ENCODE data around the gene TSHZ2.
"Not testable (repeated sequence)": the region's sequence is repeated elsewhere in the genome, so short reads cannot be mapped to it uniquely, and the experiment has no call there.

The TSHZ2 gene

DNA sequence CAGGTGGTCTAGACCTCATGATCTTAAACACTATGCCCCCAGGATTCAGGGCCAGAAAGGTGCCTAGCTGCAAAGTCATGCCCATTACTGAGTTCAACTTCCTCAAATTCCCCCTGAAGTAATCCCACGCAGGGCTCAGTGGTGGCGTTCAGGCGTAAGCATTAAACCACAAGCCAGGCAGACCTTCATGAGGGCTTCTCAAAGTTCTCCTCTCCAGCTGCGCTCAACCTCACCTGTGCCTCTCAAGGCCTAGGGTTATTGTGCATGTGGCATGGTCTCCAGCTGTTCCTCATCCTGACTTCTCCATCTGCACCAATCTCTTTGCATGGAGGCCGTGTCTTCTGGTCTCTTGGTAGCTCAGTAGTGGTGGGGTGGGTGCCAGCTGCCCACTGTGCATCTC is 113.6 kb downstream of the TSHZ2 start:
- no peak for DNase-seq (ENCODE audit: low read depth)

DNA sequence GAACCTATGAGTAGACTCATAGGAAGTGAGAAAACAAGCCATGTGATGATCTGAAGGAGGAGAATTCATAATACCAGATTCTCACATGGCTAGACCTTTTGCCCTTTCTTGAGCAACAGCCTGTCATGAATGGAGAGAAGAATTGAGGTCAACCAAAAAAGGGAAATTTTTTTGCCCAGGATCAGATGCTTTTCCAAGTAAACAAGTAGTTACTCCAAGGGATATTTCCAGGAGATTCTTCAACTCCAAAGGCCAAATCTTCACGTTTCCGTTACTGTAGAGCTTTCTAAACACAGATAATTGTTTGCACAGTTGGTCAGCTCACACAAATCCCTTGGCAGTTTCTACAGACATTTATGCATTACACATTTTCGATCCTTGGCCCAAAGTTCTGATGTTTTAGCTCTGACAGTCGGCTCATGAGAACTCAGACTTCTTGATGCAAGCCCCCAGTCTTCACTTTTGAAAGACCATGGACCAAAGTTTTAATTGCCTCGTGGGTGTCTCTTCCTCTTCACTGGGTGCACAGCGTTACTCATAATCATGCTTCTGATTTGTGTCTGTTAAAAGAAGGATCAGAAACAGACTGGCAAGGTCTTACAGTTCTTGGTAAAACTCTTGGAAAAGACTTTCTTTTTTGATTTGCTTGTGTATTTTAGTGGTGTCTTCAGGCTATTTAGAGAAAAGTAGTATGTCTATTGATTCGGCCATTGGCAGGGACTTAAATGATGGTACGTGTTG is 115.0 kb downstream of the TSHZ2 start:
- DNase-seq (ENCODE audit: low read depth): no peak

DNA sequence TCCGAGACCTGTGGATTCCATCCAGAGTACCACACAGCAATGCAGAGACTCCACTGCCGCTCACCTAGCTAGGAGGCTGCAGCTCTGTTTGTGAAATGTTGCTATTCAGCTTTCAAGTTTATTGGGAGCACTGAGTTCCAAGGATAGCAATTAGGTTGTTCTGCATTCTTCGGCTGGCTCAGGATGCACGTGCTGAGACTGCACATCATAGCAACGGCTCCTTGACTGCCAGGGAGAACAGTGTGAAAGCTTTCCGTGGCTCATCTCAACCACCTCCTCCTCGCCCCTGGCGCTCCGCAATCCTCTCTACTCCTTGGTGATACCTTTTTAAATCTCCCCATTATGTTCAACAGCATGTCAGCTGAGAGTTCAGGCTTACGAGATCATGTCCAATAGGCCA is 116.6 kb downstream of the TSHZ2 start:
- DNase-seq (ENCODE audit: low read depth): no peak

DNA sequence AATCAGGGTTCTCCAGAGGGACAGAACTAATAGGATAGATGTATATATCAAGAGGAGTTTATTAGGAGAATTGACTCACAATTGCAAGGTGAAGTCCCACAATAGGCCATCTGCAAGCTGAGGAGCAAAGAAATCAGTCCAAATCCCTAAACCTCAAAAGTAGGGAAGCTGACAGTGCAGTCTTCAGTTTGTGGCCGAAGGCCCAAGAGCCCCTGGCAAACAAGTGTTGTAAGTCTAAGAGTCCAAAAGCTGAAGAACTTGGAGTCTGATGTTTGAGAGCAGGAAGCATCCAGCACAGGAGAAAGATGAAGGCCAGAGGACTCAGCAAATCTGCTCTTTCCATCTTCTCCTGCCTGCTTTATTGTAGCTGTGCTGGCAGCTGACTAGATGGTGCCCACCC is 117.7 kb downstream of the TSHZ2 start:
- not testable (repeated sequence) for DNase-seq (ENCODE audit: low read depth)

DNA sequence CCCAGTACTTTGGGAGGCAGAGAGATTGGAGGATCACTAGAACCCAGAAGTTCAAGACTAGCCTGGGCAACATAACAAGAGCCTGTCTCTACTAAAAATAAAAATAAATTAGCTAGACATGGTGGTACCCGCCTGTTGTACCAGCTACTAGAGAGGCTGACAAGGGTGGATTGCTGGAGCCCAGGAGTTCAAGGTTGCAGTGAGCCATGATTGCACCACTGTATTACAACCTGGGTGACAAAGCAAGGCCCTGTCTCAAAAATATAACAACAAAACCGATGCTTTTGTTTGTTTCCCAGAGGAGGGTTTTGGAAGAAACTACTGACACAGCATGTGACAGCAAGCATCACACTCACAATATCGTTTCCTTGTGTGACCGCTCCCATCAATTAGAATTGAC is 119.6 kb downstream of the TSHZ2 start:
- DNase-seq (ENCODE audit: low read depth): no peak

DNA sequence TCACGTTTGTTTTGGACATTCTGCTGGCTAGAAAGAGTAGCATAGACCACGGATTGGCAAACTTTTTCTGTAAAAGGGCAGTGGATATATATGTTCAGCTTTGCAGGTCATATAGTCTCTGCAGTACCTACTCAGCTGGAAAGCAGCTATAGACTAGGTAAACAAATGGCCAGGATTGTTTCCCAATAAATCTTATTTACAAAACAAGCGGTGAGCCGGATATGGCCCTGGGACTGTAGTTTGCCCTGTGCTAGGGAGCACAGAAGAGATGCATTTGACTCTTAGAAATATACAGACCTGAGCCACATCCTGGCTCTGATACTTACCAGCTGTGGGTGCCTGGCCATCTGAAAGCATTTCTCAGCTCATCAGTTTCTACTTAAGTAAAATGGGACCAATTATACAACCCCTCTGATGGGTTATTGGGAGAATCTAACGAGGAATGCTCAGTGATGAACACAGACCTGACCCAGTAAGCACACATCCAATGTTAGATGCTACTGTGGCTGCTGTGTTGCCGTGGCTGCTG is 120.7 kb downstream of the TSHZ2 start:
- no peak for DNase-seq (ENCODE audit: low read depth)

DNA sequence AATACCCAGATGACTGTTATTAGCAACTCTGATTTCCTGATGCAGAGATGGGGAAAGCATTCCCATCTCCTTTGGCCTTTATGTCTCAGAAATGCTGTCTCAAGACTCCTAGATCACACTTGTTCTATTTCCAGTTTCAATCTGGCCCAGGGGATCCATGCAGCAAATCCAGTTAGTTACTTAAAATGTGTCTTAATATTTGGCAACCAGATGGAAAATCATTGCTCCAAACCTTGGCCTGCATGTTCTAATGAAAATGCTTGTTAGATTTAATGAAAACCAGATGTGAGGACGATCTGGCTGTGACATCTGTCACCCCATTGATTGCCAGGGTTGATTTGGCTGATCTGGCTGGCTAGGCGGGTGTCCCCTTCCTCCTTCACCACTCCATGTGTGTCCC is 125.2 kb downstream of the TSHZ2 start:
- no peak for DNase-seq (ENCODE audit: low read depth)

DNA sequence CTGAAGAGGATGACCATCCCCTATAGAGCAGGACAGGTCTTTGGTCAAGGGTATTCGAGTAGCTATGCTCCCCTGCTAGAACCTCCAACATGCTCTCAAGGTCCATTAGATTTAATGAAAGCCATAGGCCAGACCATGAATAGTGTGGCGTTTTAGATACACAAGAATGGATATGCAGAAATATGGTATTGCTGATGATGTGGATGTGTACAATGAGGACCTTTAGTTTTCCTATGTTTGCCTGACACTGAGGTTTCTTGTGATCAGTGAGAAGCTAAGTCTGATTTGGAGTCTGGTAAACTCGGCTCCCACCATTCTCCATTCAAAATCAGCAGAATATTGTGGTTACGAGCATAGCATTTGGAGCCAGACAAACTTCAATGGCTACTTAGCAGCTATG is 125.6 kb downstream of the TSHZ2 start:
- no peak for DNase-seq (ENCODE audit: low read depth)

DNA sequence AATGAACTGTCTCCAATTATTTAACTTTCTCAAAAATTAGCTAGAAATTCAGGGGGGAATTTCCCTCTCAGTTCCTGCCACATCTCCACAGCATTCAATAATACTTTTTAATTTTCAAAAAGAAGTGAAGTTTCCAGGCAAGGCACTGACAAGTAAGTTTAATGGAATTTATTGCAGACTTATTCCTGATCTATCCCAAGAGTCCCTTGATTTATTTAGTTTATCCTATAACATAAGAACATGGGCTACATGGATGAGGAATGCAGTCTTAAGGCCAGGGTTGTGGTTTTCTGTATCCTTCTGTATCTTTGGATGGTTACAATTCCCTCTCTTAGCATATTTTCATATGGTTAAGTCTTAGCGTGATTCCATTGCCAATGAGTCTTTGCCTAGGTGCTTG is 126.5 kb downstream of the TSHZ2 start:
- no peak for DNase-seq (ENCODE audit: low read depth)

DNA sequence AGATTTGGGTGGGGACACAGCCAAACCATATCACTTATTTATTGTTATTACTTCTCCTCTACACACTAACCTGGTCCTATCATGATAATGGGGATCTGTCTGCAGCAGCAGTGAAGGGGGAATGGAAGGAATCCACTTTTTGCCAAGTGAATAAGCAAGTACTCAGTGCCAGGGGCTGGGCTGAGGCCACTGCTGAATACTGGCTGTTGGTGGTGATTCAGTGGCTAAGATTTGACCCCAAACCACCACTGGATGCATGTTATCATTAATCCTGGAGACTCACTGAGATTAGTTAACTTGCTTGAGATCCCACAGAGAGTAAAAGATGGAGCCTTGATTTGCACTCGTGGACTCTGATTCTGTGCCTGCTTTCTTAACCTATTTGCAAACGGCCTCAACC is 127.7 kb downstream of the TSHZ2 start:
- DNase-seq (ENCODE audit: low read depth): no peak

DNA sequence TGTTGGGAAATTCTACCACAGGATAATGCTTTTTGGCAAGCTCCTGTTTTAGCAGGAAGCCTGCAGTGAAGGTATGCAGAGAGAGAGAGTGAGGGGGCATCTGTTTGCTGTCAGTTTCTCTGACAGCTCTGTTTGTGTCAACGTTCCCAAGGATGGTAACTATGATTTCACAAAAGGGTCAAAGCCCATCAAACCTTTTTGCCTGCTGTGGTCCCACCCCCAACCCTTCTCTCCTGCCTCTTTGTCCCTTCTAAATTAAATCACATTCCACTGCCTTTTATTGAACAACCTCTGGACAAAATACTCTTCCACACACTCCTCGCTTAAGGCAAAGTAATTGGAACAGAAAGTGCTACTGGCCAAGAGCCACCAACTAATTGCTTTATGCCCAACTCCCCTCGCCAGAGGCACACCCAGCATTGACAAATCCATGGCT is 128.3 kb downstream of the TSHZ2 start:
- no peak for DNase-seq (ENCODE audit: low read depth)

DNA sequence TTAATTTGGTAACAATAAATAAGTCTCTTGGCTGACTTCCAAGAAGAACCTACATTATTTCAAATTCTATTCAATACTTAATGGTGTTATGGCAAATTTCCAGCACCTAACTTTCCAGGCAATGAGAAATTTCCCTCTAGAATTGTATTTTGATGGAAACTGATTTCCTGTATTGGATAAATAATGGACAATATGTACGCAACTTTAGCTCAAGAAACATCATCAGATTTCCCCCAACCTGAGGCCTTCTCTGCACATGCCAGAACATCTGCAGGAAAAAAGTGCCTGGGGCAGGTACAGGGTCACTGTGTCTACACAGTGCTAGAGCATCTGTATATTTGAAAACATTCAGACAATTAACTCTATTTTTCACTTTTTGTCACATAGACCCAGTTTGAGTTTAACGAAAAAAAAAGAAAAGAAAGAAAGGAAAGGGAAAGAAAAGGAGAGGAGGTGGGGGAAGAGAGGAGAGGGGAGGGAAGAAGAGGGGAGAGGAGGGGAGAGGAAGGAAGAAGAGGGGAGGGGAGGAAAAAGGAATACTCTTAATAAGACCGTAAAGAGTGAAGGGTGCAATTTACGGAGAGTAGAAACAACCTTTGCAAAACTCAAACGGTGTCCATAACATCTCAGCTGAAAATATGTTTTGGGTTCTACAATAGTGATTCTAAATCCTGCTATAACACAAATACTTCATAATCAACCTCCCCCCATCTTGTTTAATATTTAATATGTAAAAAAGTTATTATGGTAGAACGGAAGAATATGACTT is 130.0 kb downstream of the TSHZ2 start:
- DNase-seq (ENCODE audit: low read depth): no peak

DNA sequence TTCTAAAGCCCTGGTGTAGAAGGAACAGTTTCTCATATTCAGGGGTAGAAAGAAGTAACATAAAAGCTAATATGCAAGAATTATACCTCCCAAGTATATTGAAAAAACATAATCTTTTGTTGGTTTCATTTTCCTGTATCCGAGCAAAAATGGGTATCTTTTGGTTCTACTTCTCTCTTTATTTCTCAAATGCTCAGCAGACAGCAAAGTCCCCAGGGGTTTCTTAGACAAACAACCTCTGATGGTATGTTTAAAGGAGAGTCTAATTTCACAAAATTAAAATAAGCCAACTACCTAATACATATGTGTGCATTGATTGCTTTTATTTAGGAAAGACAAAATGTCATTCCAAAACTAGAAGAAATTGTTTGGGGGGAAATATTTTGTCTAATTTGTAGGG is 131.0 kb downstream of the TSHZ2 start:
- DNase-seq (ENCODE audit: low read depth): no peak

DNA sequence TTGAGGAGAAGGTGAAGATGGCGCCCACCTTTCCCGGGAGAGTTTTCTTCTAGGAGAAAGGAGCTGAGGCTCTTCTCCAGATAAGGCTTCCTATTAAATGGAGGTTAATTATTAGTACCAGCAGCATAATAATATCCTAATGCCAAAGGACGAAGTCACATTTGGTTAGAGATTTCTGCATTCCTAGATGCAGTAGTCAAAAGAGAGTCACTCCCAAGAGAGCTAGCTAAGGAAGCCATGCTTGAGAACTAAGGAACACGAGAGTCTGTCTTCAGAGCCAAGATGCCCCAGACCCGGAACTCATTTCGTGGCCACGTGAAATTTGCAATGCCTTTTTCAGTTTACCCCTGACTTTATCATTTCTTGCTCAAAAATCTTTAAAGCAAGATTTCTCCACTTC is 132.7 kb downstream of the TSHZ2 start:
- no peak for DNase-seq (ENCODE audit: low read depth)

DNA sequence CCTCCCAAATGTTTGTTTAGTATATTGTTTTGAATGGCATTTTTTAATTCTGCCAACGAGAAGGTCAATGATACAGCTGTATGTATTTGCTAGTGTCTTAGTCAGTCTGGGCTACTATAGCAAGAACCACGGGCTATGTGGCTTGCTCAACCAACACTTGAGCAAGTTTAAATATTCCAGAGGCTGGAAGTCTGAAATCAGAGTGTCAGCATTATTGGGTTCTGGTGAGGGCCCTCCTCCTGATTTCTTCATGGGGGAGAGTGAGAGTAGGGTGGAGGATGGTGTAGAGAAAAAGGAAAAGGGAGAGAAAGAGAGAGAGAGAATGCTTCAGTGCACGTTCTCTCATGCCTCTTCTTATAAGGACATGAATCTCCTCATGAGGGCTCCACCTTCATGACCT is 144.6 kb downstream of the TSHZ2 start:
- no peak for DNase-seq (ENCODE audit: low read depth)

DNA sequence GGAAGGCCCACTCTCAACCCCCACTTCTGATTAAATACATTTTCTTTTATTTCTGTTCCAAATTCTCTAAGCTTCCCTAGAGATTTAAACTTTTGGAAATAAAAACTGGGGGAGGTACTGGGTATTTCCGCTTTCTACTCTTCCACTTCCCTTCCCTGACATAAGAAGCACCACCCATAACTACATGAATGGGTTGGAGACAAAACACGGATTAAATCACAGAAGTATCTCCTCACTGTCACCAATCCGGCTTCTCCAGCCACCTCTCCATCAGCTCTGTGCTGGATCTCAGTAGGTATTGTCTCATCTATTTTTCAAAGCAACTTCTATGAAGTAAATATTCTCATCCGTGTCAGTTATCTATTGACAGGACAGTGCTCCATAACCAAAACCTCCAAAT is 150.7 kb downstream of the TSHZ2 start:
- no peak for DNase-seq (ENCODE audit: low read depth)

DNA sequence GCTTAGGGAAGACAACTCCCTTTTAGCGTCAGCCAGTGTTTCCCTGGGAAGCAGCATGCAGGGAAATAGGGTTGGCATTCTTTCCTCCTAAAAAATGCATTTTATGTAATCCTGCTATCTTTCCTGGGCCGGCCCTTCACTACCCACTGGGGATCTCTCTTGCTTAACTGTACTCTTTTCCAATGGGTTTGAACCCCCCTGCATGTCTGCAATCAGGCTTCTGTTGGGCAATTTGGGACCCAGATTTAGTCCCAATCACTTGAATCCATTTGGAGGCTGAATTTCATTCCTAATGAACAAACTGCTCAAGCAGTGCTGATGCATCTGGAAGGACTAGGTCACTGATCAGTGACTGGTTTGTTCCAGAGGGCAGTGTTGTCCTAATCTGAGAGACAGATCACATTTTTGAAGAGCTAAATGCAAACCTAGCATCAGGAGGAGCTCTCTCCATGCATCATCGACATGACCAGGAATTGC is 152.0 kb downstream of the TSHZ2 start:
- no peak for DNase-seq (ENCODE audit: low read depth)

DNA sequence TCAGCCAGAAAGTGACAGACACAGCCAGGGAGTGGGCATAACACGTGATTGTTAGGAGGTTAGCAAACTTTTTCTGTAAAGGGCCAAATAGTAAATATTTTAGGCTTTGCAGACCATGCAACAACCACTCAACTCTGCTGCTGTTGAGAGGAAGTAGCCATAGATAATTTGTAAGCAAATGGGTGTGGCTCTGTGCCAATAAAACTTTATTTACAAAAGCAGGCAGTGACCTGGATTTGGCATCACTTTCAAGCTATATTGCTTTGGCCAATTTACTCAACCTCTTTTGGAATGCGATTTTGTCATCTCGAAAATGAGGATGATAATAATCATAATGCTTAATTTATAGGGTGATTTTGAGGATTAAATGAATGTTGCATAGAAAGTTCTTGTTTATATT is 152.6 kb downstream of the TSHZ2 start:
- no peak for DNase-seq (ENCODE audit: low read depth)

DNA sequence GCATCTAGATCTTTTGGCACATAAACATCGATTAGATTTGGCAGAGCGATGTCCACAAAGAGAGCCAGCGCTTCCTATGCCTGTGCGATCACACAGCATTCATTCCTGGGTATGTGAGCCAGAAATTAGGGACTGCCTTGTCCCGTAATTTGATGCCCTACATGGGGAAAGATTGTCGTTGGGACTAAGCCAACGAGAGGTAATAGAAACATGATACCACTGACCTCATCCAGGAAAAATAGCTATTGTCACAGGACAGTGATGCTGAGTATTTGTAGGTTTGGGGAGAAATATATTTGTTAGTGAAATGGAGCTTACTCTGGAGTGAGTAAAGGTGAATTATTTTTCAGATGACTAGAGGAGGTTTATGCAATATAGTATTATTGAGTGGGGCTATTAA is 154.0 kb downstream of the TSHZ2 start:
- no peak for DNase-seq (ENCODE audit: low read depth)

DNA sequence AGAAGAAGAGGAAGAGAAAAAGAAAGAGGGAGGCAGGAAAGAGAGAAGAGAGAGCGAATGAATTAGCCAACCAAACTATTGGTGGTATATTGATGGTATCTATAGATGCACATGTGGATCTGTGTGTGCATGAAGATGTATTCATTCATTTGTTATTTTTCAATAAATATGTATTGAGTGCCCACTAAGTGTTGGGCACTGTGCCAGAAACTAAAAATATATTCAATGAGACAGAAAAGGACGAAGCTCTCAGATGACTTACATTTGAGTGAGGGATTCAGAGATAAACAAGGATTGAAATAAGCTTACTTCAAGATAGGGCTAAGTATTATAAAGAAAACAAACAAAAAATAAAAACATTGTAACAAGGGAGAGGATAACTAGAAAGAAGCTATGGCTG is 154.9 kb downstream of the TSHZ2 start:
- DNase-seq (ENCODE audit: low read depth): no peak

DNA sequence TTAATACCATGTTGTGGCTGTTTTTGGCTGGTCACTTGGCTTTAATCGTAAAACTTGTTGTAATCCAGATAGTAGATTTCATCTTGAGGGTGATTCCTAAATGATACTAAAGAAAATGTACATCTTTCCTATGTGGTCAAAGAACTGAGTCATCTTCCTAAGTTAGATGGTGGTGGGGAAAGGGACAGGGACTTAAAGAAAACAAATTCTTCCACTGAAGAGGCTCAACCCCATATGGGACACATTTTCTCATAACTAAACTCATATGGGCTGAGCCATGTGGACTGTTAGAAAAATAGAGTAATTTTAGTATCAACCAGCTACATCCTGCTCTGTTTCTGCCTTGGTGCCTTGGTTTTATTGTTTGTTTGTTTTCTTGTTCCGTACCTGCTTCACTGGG is 155.8 kb downstream of the TSHZ2 start:
- no peak for DNase-seq (ENCODE audit: low read depth)

DNA sequence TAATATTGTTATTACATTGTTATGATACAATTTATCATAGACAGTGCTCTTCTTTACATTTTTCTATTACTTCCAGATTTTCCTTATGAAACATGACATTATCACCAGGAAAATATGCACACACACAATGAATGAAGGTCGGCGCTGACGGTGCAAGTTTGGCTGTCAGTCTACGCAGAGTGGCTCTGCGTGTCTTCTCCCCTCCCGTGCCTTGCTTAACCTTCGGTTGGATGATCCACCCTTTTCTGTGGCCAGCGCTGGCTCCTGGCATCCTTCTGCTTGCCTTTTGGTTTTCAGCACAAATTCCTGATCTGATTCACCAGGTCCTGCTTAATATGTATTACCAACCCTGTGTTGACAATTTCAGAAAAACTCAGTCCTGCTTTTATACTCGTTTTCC is 157.4 kb downstream of the TSHZ2 start:
- no peak for DNase-seq (ENCODE audit: low read depth)

DNA sequence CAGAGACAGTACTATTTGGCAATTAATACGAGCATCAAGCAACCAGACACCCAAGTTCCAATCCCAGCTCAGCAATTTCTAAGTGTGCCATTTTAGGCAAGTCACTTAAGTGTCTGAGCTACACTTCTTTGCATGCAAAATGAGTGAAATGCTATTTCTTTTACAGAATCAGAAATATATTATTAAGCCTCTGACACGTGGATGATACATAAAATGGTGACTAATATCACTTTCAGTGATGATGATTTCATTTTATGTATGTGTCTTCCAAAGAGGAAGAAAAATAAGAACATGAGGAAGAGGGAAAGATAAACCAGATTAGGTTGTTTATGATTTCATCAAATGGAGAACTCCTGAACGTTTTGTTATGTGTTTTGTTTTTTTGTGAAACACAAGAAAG is 158.6 kb downstream of the TSHZ2 start:
- DNase-seq (ENCODE audit: low read depth): no peak

Data from activated T-cell treated with anti-CD3 and anti-CD28 coated beads for 24 hours (primary cell).